DMS 273 (cell line): Measurements from ENCODE around the gene TDRD1.

ENCODE experiments used
- DNase-seq: peaks from one replicate; lab custom pipeline; 2025; ENCODE audit not compliant: unreplicated experiment; lab: John Stamatoyannopoulos, UW

The TDRD1 gene

DNA sequence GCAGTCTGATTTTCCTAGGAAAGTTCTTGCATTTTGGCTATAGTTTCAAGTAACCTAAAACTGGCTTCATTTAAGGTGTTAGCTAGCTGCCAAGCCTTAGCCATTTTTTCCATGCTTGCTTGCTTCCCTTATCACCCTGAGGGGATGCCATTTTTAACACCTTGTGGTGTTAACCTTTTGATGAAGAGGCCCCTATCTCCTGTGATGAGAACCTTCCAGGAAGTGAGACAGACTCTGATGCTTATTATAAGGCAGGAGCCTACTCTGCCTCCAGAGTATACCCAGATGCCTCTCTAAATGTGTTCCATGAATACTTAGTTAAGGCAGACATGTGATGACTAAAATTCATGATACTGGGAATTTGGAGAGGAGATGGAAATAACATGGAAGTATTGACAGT, 55.0 kb downstream of the TDRD1 start:
- DNase-seq: no peak

DNA sequence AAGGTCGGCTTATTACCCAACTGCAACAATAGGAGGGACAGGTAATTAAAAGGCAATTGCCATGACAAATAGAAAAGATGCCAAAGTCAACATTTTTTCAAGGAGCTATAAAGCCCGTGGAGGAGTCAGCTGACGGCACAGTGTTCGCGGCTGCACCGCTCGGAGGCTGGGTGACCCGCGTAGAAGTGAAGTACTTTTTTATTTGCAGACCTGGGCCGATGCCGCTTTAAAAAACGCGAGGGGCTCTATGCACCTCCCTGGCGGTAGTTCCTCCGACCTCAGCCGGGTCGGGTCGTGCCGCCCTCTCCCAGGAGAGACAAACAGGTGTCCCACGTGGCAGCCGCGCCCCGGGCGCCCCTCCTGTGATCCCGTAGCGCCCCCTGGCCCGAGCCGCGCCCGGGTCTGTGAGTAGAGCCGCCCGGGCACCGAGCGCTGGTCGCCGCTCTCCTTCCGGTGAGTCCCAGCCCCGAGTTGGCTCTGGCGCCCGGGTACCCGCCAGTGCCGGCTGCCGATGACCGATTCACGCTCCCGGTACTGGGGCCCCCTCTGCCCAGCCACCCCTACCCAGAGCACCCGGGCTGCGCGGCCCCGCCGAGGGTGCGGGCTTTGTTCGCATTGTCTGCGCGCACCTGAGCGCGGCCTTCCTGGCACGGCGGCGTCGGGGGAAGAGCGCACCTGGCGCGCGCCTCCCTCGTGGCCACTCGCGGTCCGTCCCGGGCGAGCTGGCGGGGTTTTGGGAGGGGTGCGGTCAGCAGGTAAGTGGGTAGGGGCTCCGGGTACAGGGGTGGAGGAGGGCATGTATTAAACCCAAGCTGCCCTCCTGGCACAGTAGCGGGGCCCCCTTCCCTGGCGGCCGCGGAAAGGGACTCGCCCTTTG, 60.2 kb downstream of the TDRD1 start, which contains the start of gene VWA2:
TSS of gene VWA2 (plus strand) at position 138 of the 877 bp plus-strand sequence. CDS start 9,460 bp downstream, outside the sequence.
- peak; percentile 56 for DNase-seq

DNA sequence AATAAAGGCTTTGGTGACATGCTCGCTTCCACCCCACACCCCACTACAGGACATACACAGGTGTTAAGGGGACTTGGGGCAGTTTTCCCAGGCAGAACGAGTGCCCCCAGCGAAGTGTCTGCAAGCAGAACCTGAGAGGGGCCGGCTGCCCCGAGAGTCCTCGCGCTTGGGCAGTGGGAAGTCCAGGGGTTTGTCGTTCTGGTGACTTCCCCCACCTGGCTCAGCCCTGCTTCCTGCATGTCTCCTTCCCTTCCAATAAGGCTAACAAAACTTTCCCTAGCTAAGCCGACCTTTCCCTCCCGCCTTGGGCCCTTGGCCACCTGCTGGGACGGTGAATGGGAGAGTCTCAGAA, 60.8 kb downstream of the TDRD1 start:
- DNase-seq: no peak

DNA sequence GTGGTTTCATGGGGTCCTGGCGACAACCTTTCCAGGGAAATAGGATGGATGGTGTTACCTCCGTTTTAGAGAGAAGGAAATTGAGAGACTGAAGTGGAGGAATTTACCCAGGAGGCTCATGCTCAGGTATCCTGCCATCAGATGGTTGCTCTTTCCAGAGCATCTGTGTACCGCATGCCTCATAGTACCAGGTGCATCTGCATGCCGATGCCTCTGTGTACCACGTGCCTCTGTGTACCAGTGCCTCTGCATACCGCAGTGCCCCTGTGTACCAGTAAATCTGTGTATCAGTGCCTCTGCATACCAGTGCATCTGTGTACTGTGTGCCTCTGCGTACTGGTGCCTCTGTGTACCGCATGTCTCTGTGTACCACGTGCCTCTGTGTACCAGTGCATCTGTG, 63.1 kb downstream of the TDRD1 start:
- DNase-seq: no peak

DNA sequence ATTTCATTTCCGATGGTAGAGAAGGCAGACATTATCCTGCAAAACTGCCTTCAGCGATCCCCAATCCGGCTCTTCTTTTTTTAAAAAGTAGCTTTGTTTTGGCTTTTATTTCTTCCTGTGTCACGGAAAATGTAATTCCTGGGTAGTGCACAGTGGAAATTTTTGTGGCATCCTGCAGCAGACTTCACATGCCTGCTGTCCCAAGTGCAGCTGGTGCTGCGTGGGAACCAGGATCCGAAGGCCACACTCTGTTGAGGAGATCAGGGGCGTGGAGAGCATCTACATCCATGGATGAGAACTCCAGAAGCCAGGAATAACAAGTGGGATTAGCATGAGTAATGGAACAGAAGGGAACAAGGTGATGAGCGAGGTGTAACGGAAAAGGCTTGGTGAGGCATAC, 64.5 kb downstream of the TDRD1 start:
- DNase-seq: no peak

DNA sequence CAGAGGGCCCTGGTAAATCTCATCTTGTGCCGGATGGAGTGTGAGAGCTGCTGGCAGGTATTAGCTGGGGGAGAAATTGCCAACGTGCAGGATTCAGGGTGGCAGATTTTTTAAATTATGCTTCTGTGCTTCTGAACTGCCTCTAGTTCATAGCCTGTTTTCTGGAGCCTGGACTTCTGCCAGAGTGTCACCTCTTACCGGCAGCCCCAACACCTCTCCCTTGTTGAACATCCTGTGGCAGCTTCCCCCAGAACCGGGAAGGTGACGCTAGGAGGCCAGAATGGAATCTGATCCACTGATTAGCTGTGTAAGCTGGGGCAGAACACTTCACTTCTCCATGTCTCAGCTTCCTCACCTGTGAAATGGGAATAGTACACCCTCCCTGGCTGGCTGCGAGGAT, 65.0 kb downstream of the TDRD1 start:
- no peak for DNase-seq

DNA sequence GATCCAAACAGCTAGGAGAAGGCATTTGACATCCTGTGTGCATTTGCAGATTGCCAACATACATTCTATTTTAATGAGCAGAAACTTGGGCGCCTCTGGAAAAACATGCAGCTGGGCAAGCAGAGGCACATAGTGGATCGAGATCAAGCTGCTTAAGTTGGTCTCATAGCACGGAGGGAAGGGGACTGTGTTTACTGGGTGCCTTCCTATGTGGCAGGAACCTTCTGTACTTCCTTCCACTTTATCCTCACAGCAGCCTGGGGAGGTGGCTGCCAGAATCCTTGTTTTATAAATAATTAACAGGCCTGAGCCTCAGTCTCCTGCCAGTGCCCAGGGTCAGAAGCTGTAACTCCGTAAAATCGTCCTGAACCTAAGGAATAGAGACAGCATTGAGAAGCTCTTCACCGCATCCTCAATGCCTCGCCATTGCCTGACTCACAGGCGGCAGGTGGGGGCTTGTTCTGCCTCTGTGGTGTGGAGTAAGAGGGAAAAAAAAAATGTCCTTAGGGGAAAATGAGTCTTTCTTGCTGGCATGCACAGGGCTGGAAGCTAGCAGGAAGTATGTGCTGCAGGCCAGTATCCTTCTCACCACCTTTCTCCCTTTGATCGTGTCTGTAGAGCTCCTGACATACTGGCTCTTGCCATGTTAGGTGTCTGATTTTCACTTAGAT, 66.1 kb downstream of the TDRD1 start:
- no peak for DNase-seq

DNA sequence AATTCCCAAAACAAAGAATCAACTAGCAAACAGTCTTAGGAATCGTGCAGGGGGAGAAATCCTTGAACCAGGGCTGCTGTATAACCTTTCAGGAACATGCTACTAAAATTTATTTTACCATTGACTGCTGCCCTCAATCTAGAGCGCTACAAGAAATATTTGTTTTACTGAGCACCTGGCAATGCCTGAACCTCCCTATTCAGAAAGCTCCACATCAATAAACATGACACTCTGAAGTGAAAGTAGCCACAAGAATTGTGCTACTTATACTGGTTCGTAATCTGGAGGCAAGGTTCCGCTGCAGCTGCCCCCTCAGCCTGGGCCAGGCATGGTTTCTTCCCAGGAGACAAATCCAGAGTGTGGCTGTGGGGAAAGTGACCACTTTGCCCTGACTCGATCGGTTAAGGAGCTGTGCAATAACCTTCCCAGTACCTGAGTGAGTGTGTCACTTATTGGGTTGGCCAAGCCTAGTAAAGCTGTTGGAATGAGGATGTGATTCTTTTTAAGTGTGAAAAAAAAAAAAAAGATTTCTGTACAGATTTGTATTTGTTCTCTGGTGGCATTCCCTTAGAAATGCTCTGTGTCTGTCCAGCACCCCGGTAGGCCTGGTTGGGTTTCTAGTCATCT, 67.6 kb downstream of the TDRD1 start:
- no peak for DNase-seq

DNA sequence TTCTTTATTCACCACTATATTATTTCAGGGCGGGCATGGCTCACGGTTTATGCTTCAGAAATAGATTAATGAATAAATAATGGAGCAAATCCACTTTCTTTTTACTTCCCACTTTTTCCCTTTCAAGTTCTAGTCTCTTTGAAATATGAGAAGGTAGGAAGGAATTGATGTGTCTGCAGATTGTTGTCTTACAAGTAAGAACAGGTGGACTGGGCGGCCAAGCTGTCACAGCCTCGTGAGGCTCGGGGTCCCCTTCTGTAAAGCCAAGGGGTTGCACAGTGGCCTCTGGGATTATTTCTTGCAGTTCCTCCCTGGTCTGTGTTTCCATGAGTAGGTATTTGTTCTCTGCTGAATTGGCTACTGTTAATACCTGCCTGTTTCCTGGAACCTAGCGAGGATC, 71.1 kb downstream of the TDRD1 start:
- DNase-seq: peak; percentile 23

DNA sequence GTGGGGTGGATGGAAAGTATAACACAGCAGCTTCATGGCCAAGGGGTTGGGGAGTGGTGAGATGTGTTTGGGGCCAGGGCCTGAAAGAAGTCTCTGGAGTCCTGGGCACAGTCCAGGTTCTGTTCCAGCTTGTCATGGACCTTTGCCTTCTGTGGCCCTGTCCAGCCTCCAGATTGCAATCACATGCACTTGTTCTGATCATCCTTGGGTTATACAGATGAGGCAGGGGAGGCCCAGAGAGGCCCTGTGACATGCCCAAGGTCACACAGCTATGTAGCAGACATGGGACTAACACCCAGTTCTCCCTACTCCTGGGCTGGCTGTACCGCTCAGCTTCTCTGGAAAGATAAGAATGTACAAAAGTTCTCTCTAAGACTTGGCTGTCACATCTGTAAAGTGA, 71.6 kb downstream of the TDRD1 start:
- DNase-seq: no peak

DNA sequence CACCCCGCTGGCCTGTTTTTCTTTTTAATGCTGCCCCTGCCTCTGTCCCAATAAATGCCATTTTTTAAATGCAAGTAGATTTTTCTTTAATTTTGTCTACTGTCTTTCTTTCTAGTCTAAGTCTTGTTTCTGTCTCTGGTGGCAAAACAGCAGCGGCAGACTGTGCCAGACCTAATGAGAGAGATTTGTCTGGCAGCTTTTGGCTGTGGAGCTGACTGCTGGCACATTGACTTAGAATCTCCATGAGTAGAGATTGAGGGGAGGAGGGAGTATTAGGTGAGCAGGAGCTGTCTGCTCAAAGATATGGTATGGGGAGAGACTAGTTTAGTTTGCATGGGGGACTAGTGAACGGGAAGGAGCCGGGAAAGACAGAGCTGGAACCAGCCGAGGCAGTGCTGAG, 72.9 kb downstream of the TDRD1 start:
- no peak for DNase-seq

DNA sequence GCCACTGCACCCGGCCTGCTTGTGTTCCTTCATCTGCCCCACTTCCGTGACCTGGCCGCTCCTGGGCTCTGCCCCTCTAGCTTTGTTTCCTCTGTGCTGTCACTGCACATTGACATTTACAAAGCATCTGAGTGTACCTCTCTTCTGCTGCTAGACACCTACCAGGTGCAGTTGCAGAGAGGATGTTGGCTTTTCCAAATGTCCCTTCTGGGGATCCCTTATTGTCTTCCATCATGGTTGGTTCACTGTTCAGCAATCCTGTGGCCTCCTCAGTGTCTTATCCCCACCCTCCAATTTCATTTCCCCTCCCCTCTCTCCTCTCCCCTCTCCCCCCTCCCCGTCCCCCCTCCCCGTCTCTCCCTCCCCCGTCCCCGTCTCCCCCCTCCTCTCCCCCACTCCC, 73.7 kb downstream of the TDRD1 start:
- DNase-seq: no peak

DNA sequence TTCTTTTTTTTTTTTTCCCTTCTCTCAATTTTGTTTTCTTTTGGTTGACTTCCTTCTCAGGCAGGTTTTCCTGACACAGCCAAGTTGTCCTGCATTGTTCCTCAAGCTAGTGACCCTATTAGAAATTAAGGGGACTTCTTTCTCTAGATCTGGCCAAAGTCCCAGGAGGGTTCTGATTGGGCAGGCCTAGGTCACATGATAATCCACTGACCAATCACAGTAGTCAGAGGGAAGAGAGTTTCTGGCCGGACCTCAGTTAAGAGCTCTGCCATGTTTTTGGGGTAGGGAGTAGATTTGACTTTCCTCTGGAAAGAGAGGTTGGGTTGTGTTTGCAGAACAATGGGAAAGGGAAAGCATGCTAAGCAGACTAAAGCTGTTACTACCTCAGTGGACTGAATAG, 76.1 kb downstream of the TDRD1 start:
- DNase-seq: no peak

DNA sequence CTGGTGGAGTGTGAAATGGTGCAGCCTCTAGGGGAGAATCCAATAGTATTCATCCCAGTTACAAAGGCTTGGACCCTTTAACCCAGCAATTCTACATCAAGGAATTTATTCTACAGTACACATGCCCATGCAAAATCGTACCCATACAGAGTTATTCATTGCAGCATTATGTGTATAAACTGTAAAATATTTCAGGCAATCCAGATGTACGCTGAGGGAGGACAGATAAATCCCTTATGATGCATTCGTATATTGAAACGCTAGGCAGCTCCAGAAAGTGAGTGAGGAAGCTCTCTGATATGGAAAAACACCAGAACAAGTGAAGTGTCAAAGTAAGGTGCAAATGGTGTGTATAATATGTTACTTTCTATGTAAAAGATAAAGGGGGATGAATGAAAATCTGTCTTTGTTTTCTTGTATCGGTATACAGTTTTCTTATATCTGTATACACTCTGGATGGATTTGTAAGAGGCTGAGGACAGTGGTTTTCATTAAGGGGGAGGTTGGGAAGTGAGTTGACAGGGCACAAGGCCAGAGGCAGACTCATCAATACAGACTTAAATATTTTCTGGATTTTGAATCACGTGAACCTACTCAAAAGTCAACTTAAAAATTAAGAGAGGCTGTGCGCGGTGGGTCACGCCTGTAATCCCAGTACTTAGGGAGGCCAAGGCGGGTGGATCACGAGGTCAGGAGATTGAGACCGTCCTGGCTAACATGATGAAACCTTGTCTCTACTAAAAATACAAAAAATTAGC, 77.0 kb downstream of the TDRD1 start:
- DNase-seq: no peak

DNA sequence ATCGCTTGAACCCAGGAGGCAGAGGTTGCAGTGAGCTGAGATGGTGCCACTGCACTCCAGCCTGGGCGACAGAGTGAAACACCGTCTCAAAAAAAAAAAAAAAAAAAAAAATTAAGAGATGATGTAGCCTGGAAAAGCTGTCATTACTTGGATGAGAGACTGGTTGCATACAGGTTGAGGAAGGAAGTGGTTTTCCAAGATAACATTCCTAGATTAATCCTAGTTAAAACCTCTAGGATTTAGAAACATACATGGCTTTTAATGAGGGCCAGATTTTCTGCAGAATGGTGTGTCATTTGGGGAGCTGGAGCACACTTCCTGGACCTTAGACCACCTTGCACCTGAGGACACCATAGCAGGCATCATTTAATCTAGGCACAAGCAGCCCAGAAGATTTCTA, 77.7 kb downstream of the TDRD1 start:
- DNase-seq: no peak

DNA sequence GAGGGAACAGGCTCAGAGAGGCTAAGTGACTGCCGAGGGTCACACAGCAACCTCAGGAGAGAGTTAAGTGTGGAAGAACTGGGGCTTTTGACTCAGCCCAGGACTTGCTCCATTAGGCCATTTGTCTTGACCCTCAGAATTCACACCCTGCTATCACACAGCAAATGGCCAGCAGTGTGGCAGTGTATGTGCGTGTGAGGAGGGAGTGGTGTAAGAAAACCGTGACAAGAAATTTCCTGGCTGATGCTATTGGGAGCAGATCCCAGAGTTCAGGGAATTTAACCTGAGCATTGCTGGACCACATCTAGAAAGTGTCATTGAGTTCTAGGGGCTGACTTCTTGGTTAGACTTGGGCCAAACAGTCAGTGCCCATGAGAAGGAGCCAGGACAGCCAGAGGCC, 78.3 kb downstream of the TDRD1 start:
- no peak for DNase-seq

DNA sequence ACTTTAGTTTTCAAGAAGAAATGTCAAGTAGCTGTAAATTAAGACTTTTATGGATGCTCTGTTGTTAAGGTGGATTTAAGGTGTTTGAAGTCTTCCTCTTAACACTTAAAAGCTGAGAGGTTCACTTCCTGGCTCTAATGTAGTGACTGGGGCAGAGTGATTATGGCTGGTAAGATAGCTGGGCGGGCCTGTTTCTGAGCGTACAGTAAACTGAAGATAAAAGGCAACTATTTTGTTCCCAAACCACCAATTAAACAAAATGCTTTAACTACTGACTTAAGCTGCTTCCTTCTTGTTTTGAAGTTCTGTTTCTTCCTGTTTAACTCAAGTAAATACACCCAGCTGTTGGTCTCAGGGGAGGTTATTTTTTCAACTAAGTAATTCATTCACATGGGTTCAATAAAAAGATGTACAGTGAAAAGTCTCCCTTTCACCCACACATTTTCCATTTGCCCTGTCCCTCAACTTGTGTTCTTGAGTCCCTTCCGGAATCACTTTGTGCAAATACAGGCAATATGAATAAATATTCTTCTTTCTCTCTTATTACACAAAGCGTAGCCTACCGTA, 79.2 kb downstream of the TDRD1 start:
- no peak for DNase-seq

DNA sequence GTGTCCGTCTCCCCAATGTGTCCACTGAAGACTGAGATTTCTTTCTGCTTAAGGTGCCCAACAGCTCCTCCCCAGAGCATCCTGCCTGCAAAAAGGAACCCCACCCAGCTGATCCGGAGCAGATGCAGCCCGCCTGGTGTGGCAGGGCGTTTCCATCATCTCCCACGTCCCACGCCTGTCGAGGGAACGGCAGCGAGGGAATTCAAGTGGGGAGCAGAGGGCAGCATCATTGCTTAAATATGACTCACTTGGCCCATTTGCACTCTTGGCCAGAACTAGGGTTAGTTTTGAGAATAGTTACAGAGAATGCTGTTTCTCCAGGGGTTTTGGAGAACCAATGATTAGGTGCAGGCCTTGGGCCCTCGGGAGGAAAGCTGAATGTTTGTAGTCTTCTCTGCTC, 80.7 kb downstream of the TDRD1 start:
- no peak for DNase-seq

DNA sequence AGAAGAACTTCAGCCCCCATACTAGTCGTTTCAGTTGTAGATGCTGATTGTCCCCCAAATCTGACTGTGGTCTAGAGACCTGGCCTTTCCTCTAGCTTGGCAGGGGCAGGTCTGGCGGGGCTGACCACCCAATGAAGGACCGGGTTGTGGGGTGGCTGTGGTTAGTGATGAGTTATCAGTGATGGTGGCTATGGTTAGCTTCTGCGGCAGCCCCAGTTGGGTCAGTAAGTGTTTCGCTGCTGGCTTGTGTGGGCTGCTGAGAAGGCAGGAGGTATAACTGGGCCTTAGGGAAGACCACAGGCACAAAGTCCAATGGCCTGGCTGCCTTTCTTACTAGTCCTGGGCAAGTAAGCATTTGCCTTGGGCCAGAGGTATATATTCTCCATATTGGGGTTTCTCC, 81.2 kb downstream of the TDRD1 start:
- no peak for DNase-seq

DNA sequence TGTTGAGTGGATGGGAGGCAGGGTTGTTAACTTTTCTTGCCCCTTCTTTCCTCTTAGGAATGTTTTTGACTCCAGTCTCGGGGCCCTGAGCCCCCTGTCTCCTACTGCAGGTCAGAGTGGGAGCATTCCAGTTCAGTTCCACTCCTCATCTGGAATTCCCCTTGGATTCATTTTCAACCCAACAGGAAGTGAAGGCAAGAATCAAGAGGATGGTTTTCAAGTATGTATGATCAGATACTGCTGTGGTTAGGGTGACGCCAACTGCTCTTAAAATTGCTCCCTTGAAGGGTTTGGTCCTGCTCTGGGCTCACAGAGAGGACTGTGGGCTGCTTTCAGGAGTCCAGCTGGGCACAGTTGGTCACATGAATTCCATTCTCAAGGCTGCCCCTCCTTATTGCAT, 81.9 kb downstream of the TDRD1 start:
- no peak for DNase-seq

DNA sequence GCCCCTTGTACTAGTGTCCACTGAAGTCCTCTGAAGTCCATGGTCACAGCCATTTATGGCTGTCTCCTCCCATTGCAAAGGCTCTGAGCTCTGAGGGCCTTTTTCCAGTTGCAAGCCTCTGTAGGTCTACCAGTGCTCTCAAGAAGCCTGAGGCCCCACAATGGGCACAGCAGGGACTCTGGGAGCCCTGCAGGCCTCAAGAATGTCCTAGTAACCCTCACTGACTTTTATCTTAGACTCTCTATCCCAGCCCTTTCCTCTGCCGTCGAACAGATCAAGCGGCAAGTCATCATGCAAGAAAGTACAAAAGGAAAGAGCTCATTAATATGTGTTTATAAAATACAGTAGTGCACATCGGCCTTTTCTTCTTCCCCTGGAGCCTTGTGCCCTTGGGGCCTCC, 83.3 kb downstream of the TDRD1 start:
- no peak for DNase-seq
